HG03103 (cell line): ENCODE results near the gene SPIRE1.
"Not testable (repeated sequence)": the region's sequence is repeated elsewhere in the genome, so short reads cannot be mapped to it uniquely, and the experiment has no call there.

Source experiments
- ATAC-seq: cut with Tn5 transposase; IDR thresholded peaks from one replicate; pipeline ENCODE4 v1.9.1; 2021; ENCODE audit warnings: low read depth; ENCODE audit not compliant: unreplicated experiment

Gene SPIRE1

DNA sequence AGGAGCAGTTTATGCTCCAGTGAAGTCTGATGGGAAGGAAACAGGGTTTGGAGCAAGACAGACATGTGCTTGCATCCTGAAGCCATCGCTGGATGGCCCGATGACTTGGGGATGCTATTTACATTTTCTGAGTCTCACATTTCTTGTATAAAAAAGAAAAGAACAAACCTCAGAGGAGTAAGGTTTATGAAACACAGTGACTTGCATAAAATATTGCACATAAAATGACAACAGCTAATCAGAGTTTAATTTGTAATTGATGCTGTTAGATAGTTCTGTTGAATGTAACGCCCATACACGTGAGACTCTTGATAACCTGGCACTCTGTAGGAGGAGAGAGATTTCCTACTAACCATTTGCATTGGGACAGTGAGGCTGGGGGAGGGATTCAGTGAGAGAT is 233.7 kb downstream of the SPIRE1 start:
- ATAC-seq, result no peak

DNA sequence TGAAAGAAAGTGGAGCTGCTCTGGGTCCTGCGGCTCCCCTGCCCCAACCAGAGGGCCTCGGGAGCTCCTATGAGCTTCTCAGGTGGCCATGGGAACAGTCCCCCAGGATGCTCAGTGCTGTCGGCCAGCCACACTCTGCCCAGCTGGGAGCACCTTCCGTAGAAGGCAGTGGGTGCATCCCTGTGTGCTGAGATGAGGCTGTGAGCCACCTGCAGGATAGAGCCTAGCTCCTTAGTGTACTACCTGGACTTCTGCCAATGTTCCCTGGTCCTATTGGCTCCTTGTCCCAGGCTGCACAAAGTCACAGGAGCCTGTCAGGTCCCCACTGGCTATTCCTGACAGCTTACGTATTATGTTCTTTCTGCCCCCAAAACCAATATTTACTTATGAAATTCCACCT is 234.1 kb downstream of the SPIRE1 start:
- no peak for ATAC-seq

DNA sequence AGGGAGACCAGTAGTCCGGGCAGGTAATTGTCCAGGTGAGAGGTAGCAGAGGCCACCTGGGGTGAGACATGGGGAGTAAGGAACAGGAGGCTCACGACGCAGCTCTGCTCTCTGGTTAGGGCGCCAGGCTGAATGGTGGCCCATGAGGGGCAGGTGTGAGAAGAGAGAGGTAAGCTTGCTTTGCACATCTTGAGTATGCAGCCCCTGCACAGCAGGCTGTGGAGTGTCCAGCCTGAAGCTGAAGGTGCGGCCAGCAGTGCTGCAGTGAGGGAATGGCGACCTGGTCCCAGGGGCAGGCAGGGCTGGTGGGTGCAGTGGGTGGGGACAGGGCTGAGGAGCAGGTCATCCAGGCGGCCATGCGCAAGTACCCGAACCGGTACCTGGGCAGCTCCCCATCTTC is 234.5 kb downstream of the SPIRE1 start:
- no peak for ATAC-seq

DNA sequence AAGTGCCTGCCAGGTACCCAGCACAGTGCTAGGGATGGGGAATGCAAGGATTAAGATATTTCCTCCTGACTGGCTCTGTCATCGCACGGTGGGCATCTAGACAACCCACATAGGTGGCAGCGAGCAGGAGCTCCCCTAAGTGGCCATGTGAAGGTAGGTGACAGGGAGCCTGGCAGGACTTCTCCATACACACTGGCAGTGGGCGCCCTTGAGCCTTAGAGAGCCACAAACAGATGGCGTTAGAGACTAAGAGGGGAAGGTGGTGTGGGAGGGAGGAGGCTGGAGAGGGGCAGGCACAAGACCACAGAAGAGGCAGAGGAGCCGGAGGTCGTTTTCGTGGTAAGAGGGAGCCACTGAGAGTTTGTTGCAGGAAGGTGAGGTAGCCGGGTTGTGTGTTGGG is 235.0 kb downstream of the SPIRE1 start:
- no peak for ATAC-seq

DNA sequence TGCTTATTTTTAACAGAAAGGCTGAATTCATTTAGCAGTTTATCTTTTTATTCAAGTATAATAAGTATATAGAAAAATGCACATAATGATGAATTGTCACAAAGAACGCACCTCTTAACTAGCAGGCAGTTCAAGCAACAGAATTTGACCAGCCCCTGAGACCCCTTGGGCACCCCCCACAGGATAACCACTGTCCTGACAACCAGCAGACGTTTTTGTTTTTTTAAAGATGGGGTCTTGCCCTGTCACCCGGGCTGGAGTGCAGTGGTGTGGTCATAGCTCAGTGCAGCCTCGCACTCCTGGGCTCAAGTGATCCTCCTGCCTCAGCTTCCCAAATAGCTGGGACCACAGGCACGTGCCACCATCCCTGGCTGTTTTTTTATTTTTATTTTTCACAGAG is 236.2 kb downstream of the SPIRE1 start:
- no peak for ATAC-seq

- no peak for ATAC-seq
Observed at GRCh38 chr18:12420821-12421421, 237.0 kb downstream of the SPIRE1 start.

GRCh38 chr18:12417687-12418086 is 240.2 kb downstream of the SPIRE1 start:
- ATAC-seq, result no peak

GRCh38 chr18:12416098-12416729 is 241.7 kb downstream of the SPIRE1 start:
- no peak for ATAC-seq

DNA sequence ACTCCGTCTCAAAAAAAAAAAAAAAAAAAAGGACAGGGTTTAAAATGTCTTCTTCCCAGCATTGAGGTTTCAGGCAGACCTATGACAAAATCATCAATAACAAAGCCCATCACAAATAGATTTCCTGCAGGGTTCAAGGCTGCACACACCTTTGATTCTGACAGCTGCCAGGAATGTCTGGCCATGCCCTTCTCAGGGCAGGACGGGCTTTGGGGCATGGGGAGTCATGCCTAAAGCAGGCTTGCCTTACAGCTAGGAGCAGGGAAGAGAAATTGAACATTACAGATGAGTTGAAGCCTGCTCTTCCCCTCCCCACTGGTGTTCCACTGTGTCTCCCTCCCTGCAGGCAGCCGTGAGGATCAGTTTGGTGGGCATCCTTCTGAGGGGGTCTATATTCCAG is 246.5 kb downstream of the SPIRE1 start:
- ATAC-seq, result no peak

- ATAC-seq, result not testable (repeated sequence)
Observed at GRCh38 chr18:12410747-12411146, 247.2 kb downstream of the SPIRE1 start.

DNA sequence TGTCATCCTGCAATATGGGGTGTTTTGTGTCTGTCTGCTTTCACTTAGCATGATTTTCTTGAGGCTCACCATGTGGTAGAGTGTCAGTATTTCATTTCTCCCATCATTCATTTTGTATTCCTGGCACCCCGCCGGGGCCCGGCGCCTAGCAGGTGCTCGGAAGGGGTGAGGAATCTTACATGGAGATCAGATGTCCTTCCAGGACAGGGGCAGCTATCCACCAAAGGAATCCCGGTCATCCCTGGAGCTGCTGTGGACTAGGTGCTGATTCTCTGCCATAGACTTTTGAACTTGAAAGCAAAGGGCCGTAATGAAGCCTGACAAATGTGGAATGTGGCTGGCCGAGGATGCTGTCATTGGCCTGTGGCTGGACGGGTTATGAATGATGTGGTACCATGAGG is 247.8 kb downstream of the SPIRE1 start:
- no peak for ATAC-seq

DNA sequence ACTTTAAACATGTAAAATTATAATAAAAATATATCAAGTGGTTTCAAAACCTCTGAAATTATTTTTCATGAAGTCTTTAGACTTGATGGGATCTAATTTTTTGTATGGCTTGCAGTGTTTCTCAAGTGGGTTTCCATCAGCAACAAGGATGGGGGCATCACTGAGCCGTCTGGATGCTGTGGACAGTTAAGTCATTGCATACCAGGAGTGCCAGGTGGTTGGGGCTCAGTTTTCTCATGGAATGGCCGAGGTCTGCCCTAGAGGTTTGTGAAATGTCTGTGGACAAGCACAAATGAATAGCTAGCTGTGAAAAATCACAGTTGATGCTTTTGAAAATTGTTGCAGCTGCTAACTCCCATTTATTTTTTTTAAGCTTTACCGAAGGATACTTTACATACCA is 248.4 kb downstream of the SPIRE1 start:
- no peak for ATAC-seq

- peak; percentile 14 for ATAC-seq
Observed at GRCh38 chr18:12408247-12408869, 249.5 kb downstream of the SPIRE1 start.

DNA sequence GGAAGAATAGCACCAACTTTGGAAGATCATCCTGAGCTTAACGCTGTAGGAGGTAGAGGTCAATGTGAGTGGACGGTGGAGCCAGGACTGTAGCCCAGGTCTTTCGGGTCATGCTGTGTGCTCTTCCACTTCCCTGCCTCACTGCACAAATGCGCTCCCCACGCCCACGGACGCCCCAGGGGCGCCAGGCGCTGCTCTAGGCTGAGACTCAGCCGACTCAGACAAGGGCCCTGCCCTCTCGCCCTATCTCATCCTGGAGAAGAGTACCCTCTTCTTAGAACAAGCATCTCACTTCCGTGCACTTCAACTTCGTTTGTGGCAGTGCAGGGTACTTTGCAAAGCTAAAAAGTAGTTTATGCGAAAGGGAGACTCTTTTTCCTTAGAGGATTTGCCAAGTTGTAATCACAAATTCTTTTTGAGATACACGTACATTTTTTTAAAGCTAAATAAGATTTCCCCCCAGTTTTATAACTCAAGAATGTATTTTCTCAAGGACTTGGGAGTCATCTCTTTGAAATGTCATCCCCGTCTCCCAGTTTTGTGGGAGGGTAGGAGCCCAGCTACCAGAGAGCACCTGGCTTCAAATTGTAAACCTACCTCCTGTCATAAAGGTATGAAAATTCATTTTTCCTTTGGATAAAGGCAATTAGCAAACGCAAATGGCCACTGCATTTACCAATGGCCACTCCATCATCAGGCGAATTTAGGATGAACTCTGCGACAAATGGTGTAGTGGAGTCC is 251.4 kb downstream of the SPIRE1 start:
- ATAC-seq, result no peak

GRCh38 chr18:12405066-12405465 is 252.8 kb downstream of the SPIRE1 start:
- ATAC-seq, result no peak

DNA sequence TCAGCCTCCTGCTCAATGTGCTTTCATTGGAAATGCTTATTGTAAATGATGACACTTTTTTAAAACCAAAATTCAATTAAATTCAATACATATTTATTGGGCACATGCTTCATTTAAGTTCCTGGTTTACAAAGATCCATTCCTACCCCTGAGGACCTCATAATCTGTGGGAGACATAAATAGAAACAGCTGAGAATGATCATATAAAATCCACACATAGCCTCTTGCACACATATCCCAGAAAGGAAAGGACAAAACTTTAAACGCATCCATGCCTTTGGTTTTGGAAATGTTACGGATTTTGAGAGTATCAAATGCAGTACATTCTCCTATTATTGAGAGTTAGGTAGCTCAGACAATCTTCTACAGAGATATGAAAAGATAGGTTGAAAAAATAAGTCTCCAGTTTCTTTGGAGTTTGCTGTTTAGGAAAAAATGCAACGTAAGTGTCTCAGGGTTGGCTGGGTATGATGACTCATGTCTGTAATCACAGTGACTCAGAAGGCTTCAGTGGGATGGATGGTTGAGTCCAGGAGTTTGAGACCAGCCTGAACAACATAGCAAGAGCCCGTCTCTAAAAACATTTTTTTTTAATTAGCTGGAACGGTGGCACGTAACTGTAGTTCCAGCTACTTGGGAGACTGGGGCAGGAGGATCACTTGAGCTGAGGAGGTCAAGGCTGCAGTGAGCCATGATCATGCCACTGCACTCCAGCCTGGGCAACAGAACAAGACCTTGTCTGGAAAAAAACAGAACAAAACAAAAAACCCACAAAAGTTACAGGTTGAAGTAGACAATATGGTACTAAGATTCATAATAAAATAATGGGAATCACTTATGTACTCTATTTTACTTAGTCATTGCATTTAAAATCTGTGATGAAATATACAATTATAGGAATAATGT is 254.1 kb downstream of the SPIRE1 start:
- no peak for ATAC-seq

- ATAC-seq, result no peak
Observed at GRCh38 chr18:12401881-12402280, 256.0 kb downstream of the SPIRE1 start.

DNA sequence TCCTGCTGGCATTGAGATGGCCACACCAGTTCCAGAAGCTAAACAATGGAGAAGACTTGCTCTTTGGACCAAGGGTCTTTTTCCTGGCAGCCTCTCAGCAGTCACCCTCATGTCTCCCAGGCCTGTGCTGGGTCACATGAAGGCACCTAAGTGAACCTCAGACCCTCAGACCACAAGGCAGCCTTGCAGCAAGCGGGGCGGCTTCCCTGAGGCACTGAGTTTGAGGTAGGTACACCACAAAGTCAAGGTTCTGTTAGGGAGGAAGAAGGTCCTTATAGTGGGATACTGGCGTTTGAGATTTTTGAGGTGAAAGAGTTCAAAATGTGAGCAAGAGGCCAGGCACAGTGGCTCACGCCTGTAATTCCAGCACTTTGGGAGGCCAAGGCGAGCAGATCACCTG is 258.7 kb downstream of the SPIRE1 start:
- ATAC-seq, result no peak

DNA sequence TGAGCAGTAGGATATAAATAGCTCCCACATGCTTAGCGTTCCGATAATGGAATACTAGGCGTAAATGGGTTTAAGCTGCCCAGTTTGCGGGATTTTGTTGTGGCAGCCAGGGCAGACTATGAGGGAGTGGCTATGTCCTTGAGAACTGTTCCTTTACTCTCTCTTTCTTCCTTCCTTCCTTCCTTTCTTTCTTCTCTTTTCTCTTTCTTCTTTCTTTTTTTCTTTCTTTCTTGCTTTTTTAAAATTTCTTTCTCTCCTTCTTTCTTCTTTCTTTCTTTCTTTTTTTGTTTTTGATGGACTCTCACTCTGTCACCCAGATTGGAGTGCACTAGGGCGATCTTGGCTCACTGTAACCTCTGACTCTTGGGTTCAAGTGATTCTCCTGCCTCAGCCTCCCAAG is 259.3 kb downstream of the SPIRE1 start:
- ATAC-seq, result no peak

DNA sequence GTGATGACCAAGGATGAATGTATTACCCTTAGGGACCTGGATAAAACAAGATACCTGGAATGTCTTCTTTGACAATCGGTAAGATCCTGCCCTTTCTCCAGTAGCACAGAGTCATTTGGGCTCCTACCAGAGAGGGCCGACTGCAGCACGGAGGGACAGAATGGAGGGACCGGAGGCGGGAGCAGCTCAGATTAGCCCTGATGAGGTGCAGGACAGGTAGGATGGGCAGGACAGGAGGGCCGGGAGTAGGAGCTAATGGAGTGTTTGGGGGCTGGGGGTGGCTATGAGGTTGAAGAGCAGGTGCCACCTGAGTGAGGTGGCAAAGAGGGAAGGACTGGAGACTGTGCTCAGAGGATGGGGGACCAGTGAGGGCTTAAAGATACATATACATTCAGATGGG is 260.1 kb downstream of the SPIRE1 start:
- no peak for ATAC-seq

- no peak for ATAC-seq
Observed at GRCh38 chr18:12397254-12397653, 260.7 kb downstream of the SPIRE1 start.
